Anterior cingulate cortex (tissue), 58 donors: ENCODE data around the gene SCYGR4.

Source experiments
- DNase-seq, 58 donors: peaks; one replicate each; lab custom pipeline; 2025; lab: John Stamatoyannopoulos, UW

The SCYGR4 gene

DNA sequence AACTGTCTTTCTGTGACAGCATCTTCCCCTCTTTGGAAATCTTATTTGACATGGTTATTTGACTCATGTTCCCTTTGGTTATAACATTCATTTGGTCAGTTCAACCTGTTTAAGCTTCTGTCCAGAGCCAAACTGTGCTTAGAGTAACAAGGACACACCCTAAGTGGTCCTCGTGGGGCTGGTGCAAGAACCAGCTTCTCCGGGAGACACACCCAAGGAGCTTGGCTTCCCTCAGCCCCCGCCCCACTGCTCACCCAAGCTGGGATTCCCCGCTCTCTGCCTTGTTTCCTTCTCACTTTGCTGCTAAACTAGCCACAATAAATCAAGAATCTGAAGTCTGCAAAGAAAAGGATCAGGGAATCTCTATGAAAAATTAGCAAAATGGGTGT, 4.0 kb upstream of the SCYGR4 start:
- DNase-seq: no peak

DNA sequence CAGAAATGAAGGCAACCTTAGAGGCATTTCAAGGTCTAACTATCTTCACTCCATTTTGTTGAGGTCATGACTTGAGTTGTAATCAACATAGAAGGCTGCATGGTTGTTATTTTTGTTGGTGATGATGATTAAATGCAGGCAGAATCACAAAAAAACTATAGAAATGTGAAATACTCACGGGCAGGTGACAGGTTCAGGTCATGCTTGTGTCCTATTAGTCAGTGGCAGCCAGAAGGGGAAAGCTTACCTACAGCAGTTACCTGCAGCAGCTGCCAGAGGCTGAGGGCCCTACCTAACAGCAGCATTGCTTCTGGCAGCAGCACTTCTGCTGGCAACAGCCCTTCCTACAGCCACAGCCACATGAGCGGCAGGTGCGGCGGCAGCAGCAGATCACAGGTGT, 3.1 kb upstream of the SCYGR4 start:
- no peak for DNase-seq

DNA sequence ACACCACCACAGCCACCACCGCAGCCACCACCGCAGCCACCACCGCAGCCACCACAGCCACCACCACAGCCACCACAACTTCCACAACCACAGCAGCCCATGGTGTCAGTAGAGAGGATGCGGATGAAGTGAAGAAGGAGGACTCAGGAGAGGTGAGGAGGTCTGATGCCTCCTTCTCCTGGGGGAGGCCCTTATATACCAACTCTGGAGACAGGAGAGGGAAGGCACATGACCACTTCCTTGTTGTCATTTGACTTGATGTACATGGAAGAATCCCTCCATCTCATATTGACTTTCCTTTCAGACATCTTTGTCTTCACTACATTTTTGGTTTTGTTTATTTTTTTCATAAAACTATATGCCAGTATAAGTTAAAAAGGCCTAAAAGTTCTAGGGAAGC, 2.6 kb upstream of the SCYGR4 start, which contains the start of gene SCYGR3:
TSS of gene SCYGR3 (minus strand) at position 101 of the 400 bp plus-strand sequence. CDS start at position 101, 0 bp downstream.
- no peak for DNase-seq

DNA sequence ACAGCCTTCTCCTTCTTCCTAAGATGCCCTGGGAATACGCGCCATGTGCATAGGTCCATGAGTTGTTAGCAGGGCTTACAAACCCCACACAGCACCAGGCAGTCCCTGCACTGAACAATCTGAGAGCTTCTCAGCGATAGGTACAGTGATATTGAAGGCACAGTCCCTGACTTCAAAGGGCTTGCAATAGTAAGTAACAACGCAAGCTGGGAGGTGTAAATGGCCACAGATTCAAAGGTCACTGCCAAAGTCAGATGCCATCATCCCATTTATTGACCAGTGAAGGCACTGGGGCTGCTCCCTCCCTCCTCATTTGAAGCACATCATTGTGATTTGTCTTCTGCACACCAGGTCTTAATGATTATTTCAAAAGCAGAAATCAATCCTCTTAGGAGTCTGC, 2.1 kb upstream of the SCYGR4 start:
- DNase-seq: no peak

DNA sequence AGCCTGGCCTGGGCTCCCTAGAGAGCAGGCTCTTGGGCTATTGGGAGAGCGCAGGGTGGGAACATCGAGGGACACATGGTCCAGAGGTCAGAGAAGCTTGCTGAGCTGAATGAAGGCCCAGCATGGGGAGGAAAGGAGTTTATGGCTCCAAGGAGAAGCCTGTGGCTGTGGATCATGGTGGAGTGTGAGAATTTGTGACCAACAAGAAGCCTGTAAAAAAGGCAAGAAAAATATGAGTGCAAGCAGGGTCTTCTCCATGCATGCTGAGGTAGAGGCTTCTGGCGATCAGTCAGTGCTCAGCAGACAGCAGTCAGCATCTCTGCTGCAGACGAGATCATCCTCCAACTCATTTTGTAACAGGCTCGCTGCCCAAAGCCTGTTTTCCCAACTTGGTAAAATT, 1.4 kb upstream of the SCYGR4 start:
- DNase-seq: no peak

DNA sequence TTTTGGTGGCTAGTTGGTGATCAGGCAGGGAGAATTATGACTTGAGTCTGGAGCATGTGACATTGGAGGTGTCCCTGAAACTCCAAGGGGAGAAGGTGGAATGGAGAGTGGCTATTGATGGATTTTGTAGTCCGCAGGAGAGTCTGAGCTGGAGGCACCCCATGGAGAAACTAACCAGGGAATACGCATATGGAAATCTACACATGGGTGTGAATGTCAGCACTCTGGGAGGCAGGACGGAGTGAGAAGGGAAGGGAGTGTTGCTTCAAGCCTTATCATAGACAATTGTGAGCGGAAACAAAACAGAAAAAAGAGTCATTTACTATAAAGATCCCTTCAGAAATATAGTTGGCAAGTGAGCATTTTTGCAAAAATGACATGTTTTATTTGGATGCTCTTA, 667 bp upstream of the SCYGR4 start:
- no peak for DNase-seq

DNA sequence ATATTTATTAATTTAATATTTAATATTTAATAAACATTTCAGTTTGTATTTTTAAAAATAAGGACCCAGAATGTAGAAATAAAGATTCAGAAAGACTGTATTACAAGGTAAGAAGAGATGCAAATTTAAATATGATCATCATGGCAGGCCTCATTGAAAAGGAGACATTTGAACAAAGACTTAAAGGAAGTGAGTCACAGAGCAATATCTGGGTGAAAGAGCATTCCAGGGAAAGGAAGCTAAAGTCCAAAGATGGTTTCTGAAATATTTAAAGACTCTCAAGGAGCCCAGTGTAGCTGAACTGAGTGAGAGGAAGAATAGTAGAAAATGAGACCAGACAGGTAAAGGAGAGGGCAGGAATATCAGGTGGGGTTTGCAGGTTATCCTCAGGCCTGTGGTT, 5.9 kb downstream of the SCYGR4 start:
- DNase-seq: no peak

DNA sequence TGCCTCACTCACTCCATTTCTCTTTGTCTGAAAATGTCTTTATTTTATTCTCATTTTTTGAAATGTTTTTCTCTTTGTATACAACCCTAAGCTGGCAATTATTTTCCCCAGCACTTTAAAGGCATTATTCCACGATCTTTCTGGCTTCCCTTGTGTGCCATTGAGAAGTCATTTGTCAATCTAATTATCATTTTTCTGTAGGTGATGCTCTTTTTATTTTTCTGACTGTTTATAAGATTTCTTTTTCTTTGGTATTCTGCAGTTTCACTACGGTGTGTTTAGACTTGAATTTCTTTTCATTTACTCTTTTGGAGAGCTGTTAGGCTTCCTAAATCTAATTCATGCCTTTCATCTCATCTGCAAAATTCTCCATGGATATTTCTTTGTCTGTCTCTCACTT, 8.1 kb downstream of the SCYGR4 start:
- DNase-seq: no peak

DNA sequence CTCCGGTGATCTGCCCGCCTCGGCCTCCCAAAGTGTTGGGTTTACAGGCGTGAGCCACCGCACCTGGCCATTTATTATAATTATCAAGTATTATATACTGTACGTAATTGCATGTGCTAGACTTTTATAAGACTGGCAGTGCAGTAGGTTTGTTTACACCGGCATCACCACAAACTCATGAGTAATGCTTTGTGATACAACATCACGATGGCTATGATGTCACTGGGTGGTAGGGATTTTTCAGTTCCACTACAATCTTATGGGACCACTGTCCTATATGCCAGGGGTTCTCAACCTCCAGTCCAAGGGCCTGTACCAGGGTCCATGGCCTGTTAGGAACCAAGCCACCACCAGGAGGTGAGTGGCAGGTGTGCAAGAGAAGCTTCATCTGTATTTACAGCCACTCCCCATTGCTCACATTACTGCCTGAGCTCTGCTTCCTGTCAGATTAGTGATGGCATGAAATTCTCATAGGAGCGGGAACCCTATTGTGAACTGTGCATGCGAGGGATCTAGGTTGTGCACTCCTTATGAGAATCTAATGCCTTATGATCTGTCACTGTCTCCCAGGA, 9.4 kb downstream of the SCYGR4 start:
- DNase-seq: no peak

DNA sequence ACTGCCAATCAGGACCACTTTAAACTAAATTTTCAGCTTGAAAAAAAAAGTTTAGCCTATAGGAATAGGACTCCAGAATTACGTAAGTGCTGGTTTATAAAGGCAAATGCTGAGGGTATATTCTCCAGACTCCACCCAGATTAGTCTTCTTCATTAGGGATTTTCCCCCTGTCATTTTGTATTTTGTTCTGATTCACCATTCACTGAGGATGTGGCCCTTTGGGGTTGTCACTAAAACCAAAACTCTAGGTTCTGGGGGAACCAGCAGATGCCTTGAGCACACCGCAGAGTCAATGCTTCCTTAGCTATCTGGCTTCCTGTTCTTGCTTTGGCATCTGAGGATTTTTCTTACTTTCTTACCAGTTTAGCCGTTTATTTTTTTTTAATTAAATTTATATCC, 10.5 kb downstream of the SCYGR4 start:
- no peak for DNase-seq

DNA sequence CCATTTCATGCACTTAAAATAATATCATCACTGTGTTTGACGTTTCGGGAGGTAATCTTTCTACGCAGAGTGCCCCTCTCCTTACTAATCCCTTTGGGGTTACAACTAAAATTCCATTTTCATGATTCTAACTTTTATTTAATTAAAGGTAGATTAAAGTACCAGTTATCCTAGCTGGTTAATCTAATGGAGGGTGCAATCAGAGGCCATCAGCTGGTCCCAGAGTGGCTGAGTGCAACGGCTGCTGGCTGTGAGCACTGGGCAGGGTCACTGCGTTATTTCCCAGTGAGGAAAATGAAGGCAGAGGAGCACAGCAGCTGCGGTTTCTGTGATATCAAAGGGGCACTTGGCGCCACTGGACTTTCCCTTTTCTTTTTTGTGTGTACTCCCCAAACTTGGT, 12.1 kb downstream of the SCYGR4 start:
- DNase-seq: no peak

DNA sequence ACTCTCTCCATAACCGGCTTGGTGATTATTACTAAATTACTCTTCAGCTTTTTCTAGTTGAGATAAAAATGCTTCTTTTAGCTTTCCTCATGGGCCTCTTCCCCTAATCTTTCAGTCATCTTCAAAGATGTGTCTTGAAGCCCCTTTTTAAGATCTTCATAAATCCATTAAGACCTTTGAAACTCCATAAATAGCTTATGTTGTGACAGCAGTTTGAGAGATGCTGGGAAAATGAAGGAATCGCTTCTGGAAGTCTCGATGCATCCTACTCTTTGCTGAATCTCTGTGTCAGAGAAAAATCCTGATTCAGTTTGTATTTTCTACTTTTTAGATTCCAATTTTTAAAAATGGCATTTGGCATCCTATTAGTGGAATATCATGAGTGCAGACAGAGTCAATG, 13.0 kb downstream of the SCYGR4 start:
- no peak for DNase-seq

DNA sequence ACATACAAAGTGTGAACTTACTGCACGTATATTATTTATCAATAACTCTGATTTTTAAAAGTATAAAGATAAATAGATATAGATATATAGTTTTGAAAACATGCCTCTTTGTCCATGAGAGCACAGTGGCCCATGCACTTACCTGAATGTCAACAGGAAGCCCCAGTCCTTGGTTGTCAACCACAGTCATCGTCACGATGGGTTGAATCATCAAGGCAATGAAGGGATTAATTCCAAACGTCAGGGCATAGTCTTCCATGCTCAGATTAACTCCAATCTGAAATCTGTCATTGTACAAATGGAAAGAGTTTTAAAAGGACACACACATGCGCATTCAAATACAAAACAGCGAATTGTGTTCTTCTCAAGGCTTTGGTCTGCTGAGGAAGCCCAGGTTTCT, 15.5 kb downstream of the SCYGR4 start:
- no peak for DNase-seq

DNA sequence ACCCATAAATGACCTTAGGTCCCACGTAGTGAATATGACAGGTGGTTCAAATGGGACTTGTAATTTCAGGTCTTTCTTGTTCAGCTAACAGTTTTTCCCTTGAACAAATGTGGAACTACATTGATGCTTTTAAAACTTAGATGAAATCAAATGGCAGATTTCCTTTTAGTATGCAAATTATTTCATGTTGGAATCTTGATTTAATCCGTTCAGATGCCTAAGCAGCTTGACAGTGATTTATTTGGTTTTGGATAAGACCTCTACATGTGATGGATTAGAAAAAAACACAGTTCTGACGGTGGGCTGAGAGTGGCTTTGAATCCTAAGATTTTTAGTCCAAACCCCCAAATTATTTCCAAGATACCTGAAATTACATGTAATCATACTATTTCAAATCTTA, 16.9 kb downstream of the SCYGR4 start:
- no peak for DNase-seq

DNA sequence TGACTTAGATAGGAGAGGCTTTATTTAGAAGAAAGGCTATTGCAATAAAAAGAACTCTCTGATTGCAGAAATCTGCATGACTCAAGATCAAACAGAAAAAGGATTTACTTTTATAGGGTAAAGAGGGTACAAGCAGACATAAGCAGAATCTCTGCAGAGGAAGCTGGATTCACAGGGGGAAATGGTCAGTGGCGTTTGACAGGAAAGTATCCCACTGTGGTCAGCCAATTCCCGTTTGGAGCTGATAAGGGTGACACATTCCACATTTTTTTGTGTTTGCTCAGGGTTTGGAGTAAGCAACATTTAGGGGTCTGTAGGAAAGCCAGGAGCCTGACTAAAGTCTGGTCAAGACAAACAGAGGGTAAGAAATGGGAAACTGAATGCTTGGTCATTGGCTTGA, 25.4 kb downstream of the SCYGR4 start:
- DNase-seq: no peak

DNA sequence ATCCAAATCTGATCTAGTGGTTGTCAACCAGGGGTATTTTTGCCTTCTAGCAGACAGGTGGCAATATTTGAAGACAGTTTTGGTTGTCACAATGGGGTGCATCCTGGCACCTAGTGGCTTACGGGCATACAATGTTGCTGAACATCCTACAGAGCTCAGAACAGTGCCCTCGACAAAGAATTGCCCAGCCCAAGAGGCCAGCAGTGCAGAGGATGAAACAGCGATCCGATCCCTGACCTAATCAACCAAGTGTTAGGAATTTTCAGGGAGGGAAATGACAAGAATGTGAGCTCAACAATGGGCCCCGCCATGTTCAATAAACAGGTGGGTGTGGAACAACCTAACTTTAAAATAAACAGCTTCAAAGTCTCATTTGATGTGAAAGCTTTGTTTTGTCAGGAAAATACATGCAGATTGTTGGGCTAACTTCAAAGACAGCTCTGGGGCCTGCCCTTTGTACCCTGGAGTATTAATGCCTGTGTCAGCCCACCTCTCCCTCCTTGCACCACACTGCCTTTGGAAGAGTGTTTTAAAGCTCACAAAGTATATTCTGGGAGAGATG, 26.8 kb downstream of the SCYGR4 start:
- DNase-seq: no peak

DNA sequence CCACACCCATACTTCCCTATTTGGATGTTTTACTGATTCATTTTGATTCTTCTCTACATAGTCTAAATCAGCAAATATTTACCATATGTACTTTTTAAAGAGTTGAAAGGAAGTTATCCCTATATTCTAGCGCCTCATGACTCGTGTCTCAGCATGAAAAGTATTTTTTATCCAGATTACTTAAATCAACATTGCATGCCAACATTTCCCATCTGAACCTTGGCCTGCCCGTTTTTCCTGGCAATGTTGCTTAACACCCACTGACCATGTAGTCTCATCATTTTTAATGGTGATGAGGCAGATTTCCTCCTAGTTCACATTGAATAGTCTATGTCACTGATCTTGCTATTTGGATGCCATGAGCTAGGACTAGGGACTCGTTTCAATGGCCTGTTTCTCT, 36.1 kb downstream of the SCYGR4 start:
- DNase-seq: no peak

DNA sequence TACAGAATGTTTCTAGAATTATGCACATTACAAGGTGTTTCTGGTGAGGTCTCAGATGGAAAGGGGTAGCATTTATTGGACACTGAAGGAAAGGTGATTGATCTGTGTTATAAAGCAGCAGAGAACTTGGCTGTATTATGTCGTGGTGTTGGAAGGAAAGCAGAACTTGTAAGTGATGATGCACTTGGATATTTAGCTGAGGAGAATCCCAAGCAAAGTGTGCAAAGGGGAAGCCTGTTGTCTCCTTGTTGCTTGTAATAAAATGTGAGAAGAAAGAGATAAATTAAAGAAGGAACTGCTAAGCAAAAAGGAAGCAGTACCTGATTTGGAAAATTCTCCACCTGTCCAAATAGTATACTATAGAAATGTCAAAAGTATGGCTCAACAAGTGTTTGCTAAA, 37.1 kb downstream of the SCYGR4 start:
- DNase-seq: no peak

DNA sequence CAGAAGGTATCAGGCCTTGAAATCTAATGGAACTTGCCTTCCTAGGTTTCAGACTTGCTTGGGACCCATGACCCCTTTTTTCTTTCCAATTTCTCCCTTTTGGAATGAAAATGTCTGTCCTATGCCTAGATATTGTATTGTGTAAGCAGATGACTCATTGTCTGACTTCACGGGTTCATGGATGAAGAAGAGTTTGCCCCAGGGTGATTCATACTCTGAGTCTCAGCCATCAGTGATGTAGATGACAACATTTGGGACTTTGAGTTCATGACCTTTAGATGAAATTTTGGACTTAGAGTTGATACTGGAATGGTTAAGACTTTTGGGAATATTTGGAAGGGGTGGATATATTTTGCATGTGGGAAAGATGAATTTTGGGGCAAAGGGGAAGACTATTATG, 38.2 kb downstream of the SCYGR4 start:
- no peak for DNase-seq

DNA sequence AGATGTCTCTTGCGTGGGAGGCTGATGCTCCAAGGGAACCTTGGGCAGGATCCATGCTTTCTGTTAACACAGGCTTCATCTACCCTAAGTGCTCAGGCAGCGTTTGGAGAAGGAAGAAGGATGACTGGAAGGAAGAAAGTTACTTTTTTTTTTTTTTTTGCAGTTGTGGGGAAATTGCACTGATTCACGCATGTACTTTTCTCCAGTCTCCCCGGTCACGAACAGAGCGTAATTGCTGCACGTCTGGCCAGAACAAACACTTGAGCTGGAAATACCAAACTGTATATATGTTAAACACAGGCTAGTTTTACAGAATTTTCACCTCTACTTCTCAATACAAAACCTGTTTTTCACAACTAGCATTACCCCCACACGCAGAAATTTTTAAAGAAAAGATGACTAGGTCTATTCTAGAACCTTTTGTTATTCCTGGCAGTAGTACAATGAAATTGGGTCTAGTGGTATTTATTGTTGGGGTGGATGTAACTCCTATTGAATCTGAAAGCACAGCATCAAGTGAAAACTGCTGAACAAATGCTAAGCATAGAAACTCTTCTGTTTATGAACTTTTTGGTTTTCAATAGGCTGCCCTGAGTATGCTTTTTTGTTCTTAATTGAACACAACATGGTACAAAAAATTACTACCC, 40.0 kb downstream of the SCYGR4 start:
- DNase-seq: no peak

DNA sequence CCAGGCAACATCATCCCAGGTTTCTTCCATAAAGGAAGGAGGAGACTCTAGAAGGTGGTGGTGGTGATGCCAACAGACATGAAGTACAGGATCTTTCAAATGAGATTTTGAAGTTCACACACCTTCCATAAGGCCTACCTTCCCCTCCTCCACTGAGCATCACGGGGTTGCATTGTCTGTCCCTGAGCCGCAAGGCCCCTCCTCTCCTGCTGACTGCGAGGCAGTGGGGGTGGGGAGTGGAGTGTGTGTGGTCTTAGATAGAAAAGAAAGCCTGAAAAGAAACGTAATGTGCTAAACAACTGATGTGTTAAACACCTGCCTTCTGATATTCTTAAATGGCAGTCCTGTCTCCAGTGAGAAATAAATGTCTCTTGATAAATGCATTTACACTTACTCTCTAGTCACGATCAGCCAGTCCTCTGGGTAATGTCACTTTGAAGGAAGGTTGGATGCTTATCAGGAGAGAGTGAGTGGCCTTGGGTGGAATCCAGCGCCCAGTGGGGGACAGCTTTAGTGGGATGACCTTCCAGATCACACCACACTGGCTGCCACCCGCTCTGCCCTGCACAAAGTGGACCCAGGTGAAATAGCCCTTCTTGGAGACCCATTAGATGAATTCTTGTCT, 43.8 kb downstream of the SCYGR4 start:
- no peak for DNase-seq

DNA sequence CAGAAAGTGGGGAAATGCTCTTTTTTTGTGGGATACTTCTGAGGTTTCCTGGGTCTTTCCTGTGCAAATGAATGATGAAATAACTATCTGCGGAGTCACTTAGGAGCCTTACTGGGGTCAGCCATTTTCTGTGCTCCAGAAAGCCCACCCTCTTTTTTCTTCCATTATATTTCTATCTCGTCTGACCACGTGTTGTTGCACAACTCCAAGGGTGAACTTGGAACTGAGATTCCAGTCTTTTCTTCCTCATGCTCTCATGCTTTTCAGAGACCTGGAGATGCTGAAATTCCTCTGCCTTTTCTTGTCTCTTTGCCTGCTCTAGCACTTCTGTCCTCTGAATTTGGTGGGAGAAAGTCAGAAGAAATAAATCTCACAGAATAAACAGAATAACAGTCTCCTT, 44.5 kb downstream of the SCYGR4 start:
- no peak for DNase-seq
